Mucosa of stomach (tissue), 1 donor: Measurements from ENCODE around the gene TTC16.

Experiments used
- H3K27me3 ChIP-seq: one replicate; pipeline ENCODE4 v1.7.0; 2013; ENCODE audit warnings: mild to moderate bottlenecking, low read length; ENCODE audit not compliant: control insufficient read depth, insufficient read depth
- H3K36me3 ChIP-seq: one replicate; pipeline ENCODE4 v1.7.0; 2013; ENCODE audit warnings: low read length; ENCODE audit not compliant: control insufficient read depth, insufficient read depth
- H3K4me1 ChIP-seq: one replicate; pipeline ENCODE4 v1.7.0; 2013; ENCODE audit warnings: mild to moderate bottlenecking, low read length; ENCODE audit not compliant: control insufficient read depth, insufficient read depth
- H3K4me3 ChIP-seq: one replicate; pipeline ENCODE4 v1.7.0; 2013; ENCODE audit warnings: low read length
- H3K9ac ChIP-seq: one replicate; pipeline ENCODE4 v1.7.0; 2013; ENCODE audit warnings: mild to moderate bottlenecking, low read length, moderate library complexity
- H3K9me3 ChIP-seq: one replicate; pipeline ENCODE4 v1.7.0; 2013; ENCODE audit warnings: mild to moderate bottlenecking, low read length, moderate library complexity; ENCODE audit not compliant: control insufficient read depth
- donor health status: Pancreatic carcinoma.

Gene TTC16

DNA sequence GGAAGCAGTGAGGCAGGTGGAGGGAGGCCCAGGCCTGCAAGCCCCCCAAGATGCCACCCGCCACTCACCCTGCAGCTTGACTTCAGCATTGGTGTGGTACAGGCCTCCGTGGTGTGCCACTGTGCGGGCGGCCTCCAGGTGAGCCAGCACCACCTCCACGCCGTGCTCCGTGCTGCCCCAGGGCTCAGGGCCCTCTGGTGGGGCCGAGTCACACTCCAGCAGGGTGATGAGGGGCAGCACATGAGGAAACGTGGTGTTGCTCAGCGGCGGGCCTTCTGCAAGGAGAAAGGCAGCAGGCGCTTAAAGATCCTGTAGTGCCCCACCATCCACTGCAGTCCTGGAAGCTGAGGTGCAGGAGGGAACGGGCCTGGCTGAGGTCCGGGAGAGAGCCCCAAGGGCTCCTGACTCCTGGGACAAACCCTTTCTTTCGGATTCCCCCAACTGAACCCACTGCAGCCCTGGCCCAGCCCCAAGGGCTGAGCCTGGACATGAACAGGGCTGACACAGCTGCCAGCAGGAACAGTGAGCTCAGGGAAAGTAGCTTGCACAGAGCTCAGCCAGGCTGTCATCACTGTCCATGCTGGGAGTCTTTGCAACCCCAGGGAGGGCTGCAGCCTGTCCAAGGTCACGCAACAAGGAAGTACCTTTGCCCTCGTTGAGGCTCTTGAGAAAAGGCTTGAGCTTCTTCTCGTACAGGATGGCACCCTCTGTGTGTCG is 23.9 kb downstream of the TTC16 start:
- Histone ChIP-seq H3K36me3 (no peaks in the 10 kb centered on the region), H3K4me3 (no peak overlapping the region), H3K4me1 (peaks cover 22% of the 10 kb centered on the region), H3K27me3 (peaks cover 8% of the 10 kb centered on the region), H3K9me3 (no peaks in the 10 kb centered on the region), H3K9ac (no peak overlapping the region)

DNA sequence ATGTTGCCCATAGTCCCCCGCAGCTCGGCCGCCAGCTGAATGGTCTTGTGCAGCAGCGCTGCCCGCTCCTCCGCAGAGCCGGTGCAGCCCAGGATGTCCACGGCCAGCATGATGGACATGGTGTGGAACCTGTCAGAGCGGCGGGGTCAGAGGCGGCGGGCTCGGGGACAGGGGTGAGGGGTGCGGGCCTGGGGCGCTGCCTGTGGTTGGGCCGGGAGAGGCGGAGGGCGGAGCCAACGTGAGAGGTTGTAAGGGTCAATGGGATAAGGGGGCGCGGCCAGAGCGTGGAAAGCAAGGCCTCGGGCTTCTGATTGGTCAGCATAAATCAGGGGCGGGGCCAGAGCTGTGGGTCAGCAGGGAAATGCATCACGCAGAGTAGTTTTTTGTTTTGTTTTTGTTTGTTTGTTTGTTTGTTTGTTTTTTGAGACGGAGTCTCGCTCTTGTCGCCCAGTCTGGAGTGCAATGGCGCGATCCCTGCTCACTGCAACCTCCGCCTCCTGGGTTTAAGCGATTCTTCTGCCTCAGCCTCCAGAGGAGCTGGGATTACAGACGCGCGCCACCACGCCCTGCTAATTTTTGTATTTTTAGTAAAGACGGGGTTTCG is 26.1 kb downstream of the TTC16 start:
- Histone ChIP-seq H3K4me3 (no peak overlapping the region), H3K9ac (no peak overlapping the region), H3K9me3 (no peaks in the 10 kb centered on the region), H3K4me1 (peaks cover 22% of the 10 kb centered on the region), H3K36me3 (no peaks in the 10 kb centered on the region), H3K27me3 (peaks cover 8% of the 10 kb centered on the region)

GRCh38 chr9:127742435-127743088 is 26.7 kb downstream of the TTC16 start:
- peaks cover 22% of the 10 kb centered on the region for H3K4me1 ChIP-seq
- H3K9ac ChIP-seq: no peak overlapping the region
- H3K27me3 ChIP-seq: peaks cover 8% of the 10 kb centered on the region
- no peaks in the 10 kb centered on the region for H3K9me3 ChIP-seq
- no peak overlapping the region for H3K4me3 ChIP-seq
- no peaks in the 10 kb centered on the region for H3K36me3 ChIP-seq

- Histone ChIP-seq H3K9ac (no peak overlapping the region), H3K9me3 (no peaks in the 10 kb centered on the region), H3K4me3 (no peak overlapping the region), H3K27me3 (peaks cover 8% of the 10 kb centered on the region), H3K4me1 (peaks cover 22% of the 10 kb centered on the region), H3K36me3 (no peaks in the 10 kb centered on the region)
Measured at GRCh38 chr9:127744398-127745110, 28.7 kb downstream of the TTC16 start.

DNA sequence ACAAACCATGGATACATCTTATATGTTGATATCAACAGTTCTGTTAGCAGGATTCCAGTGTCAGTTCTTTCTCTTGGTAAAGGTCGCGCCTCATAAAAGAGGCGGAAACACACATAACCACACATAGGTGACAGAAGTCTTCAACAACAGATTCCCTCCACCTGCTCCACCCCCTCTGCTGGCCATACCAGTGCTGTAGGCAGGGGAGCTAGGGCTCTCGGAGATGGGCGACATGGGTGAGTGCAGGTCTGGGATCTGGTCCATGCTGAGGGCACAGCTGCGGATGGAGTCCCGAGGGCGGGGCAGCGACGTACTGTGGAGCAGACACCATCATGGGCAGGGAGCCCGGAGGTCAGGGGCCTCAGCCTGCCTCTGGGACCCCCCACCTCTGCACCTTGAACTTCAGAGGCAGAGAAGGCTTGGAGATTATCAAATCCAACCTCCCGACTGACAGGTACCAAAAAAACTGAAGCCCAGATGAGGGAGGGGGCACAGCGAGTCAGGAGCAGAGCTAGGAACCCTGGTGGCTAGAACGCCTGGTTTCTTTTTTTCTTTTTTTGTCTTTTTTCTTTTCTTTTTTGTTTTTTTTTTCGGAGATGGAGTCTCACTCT is 31.2 kb downstream of the TTC16 start:
- H3K4me1 ChIP-seq: peaks cover 8% of the 10 kb centered on the region
- no peak overlapping the region for H3K4me3 ChIP-seq
- no peak overlapping the region for H3K9ac ChIP-seq
- H3K27me3 ChIP-seq: peaks cover 8% of the 10 kb centered on the region
- no peaks in the 10 kb centered on the region for H3K36me3 ChIP-seq
- H3K9me3 ChIP-seq: no peaks in the 10 kb centered on the region

DNA sequence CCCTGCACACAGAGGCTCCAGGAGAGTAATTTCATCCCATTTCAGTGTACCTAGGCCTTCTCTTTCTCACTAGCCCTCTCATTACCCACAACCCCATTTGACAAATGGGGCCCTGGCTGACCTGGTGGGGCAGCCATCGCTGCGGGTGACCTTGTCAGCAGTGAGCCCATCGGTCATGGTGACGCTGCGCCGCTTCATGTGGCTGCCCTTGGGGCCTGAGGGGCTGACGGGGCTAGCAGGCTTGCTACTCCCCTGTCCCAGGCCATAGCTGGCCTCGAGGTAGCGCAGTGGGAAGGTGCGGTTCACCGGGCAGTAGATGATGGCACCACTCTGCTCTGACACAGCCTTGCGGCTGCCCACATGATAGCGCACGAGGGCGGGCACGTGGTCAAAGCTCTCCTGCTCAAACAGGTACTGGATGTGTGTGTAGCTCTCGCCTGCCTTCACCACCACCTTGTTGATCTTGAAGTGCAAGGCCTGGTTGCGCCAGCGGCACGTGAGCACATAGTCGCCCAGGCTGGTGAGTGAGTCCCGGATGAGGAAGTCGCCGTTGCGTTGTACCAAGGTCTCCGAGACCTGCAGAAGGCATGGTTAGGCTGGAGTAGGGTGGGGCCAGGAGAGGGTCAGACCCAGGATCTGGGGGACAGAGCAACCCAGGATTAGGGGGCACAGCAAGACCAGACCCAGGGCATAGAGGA is 33.4 kb downstream of the TTC16 start:
- no peak overlapping the region for H3K9ac ChIP-seq
- no peak overlapping the region for H3K4me3 ChIP-seq
- no peaks in the 10 kb centered on the region for H3K4me1 ChIP-seq
- no peaks in the 10 kb centered on the region for H3K9me3 ChIP-seq
- no peaks in the 10 kb centered on the region for H3K36me3 ChIP-seq
- peaks cover 20% of the 10 kb centered on the region for H3K27me3 ChIP-seq

- Histone ChIP-seq H3K9me3 (no peaks in the 10 kb centered on the region), H3K4me1 (no peaks in the 10 kb centered on the region), H3K36me3 (no peaks in the 10 kb centered on the region), H3K27me3 (peaks cover 37% of the 10 kb centered on the region), H3K9ac (no peak overlapping the region), H3K4me3 (no peak overlapping the region)
Measured at GRCh38 chr9:127751269-127752054, 35.6 kb downstream of the TTC16 start.

DNA sequence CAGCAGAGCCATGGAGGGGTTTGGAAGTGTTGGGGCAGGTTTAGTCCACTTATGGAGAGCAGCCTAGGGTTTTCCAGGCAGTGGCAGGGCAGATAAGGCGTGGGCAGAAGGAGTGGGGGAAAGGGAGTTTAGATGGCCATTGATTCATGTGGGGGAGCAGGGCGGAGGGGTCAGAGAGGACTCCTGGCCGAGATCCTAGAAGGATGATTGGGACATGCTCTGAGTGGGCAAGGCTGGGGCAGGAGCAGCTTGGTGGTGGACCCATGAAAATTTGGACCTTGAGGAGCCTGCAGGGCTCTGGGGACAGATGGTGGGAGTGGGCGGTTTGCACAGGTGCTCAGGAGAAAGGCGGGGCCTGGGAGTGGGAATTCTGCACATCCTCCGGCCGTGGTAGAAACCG is 37.3 kb downstream of the TTC16 start:
- Histone ChIP-seq H3K9me3 (no peaks in the 10 kb centered on the region), H3K4me3 (no peak overlapping the region), H3K36me3 (no peaks in the 10 kb centered on the region), H3K9ac (no peak overlapping the region), H3K4me1 (no peaks in the 10 kb centered on the region), H3K27me3 (peaks cover 37% of the 10 kb centered on the region)

DNA sequence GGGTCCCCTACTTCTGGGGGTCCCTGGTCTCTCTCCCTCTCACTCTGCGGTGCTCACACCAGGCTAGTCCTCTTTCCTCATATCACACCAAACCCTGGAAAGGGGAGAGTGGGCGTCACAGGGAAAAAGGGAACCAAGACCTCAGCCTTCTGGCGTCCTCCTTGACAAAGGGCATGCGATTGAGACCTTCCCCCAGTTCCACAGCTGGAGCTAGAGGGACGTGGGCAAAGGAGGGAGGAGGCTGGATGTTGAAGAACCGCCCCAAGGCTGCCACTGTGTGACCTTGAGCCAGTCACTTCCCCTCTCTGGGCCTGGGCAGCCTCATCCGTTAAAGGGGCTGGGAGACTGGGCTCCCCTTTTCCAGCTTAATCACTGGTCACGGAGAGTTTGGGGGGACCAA is 37.7 kb downstream of the TTC16 start:
- Histone ChIP-seq H3K9me3 (no peaks in the 10 kb centered on the region), H3K4me3 (no peak overlapping the region), H3K4me1 (no peaks in the 10 kb centered on the region), H3K36me3 (no peaks in the 10 kb centered on the region), H3K27me3 (peaks cover 37% of the 10 kb centered on the region), H3K9ac (no peak overlapping the region)

- Histone ChIP-seq H3K9ac (no peak overlapping the region), H3K36me3 (no peaks in the 10 kb centered on the region), H3K27me3 (peaks cover 37% of the 10 kb centered on the region), H3K4me1 (no peaks in the 10 kb centered on the region), H3K9me3 (no peaks in the 10 kb centered on the region), H3K4me3 (no peak overlapping the region)
Measured at GRCh38 chr9:127754099-127755060, 38.5 kb downstream of the TTC16 start.
